GM12878 (cell line): ENCODE results near the gene TYW5. TPM values are rescaled to one million over a fixed set of nuclear protein-coding genes. Genes with fewer than 3 reads are reported as not detected.
A peak's percentile ranks its signal among the peaks of the same experiment; 100 is the strongest.

ENCODE experiments used
- ASH2L ChIP-seq: fragments of 300-600, 200-600 bp; sonication (generic); IDR thresholded peaks from 2 replicates; pipeline ENCODE4 v1.6.1; 2017; ENCODE audit warnings: low read depth, mild to moderate bottlenecking, borderline replicate concordance
- BHLHE40 ChIP-seq, 2 experiments: fragments of 450-650 bp in 1 of 2; IDR thresholded peaks; 2 replicates each; pipeline ENCODE4 v1.6.1; 2011 to 2017; ENCODE audit warnings: low read depth in 2 of 2, borderline replicate concordance in 1 of 2, improper control_type of control experiment in 1 of 2, low read length in 1 of 2, mild to moderate bottlenecking in 1 of 2
- DPF2 ChIP-seq: fragments of 450-650 bp; IDR thresholded peaks from 2 replicates; pipeline ENCODE4 v1.6.1; 2017; ENCODE audit warnings: mild to moderate bottlenecking
- EED ChIP-seq: sonication (generic); IDR thresholded peaks from 2 replicates; pipeline ENCODE4 v1.6.1; 2016; ENCODE audit warnings: antibody characterized with exemption, low read depth
- EGR1 ChIP-seq, 2 experiments: IDR thresholded peaks; 1 replicate in 1 of 2; 2 replicates in 1 of 2; pipeline ENCODE4 v1.6.1; 2011 to 2012; ENCODE audit warnings: low read depth in 2 of 2, low read length in 2 of 2, borderline replicate concordance in 1 of 2, mild to moderate bottlenecking in 1 of 2, moderate library complexity in 1 of 2
- GATAD2B ChIP-seq: fragments of 450-650 bp; conservative IDR thresholded peaks from 2 replicates; pipeline ENCODE4 v1.6.1; 2017; ENCODE audit warnings: low read depth, mild to moderate bottlenecking, moderate library complexity
- HSF1 ChIP-seq: fragments of 150-350 bp; IDR thresholded peaks from 2 replicates; pipeline ENCODE4 v1.6.1; 2014; ENCODE audit warnings: mild to moderate bottlenecking, low read depth, low read length
- IKZF1 ChIP-seq: fragments of 450-650 bp; conservative IDR thresholded peaks from 2 replicates; pipeline ENCODE4 v1.6.1; 2017; ENCODE audit warnings: antibody characterized with exemption, mild to moderate bottlenecking
- JUND ChIP-seq: IDR thresholded peaks from 2 replicates; pipeline ENCODE4 v1.6.1; 2012; ENCODE audit warnings: low read depth, mild to moderate bottlenecking, low read length, improper control_type of control experiment, moderate library complexity
- KLF5 ChIP-seq: fragments of 450-650 bp; IDR thresholded peaks from 2 replicates; pipeline ENCODE4 v1.6.1; 2014; ENCODE audit warnings: mild to moderate bottlenecking; ENCODE audit not compliant: partially characterized antibody
- MEF2A ChIP-seq: IDR thresholded peaks from 2 replicates; pipeline ENCODE4 v1.6.1; 2011; ENCODE audit warnings: low read depth, mild to moderate bottlenecking, low read length, moderate library complexity; ENCODE audit not compliant: insufficient read depth
- MXI1 ChIP-seq: fragments of 150-350 bp; IDR thresholded peaks from 2 replicates; pipeline ENCODE4 v1.6.1; 2011; ENCODE audit warnings: low read depth, mild to moderate bottlenecking, inconsistent platforms, low read length, improper control_type of control experiment
- NBN ChIP-seq: fragments of 450-650 bp; IDR thresholded peaks from 2 replicates; pipeline ENCODE4 v1.6.1; 2016
- NFYB ChIP-seq: IDR thresholded peaks from 2 replicates; pipeline ENCODE4 v1.6.1; 2011; ENCODE audit warnings: low read depth, mild to moderate bottlenecking, low read length, improper control_type of control experiment, moderate library complexity; ENCODE audit not compliant: insufficient read depth
- PML ChIP-seq: IDR thresholded peaks from 2 replicates; pipeline ENCODE4 v1.6.1; 2012; ENCODE audit warnings: low read length, inconsistent platforms
- POLR2A ChIP-seq: IDR thresholded peaks from 2 replicates; pipeline ENCODE4 v1.6.1; 2011; ENCODE audit warnings: low read depth, mild to moderate bottlenecking, low read length
- POU2F2 ChIP-seq: IDR thresholded peaks from 3 replicates; pipeline ENCODE4 v1.6.1; 2011; ENCODE audit warnings: low read depth, mild to moderate bottlenecking, low read length, borderline replicate concordance
- RB1 ChIP-seq: fragments of 450-650 bp; formaldehyde crosslinking; IDR thresholded peaks from 2 replicates; pipeline ENCODE4 v1.6.1; 2017; ENCODE audit warnings: mild to moderate bottlenecking, borderline replicate concordance
- RELA ChIP-seq: fragments of 450-650 bp; IDR thresholded peaks from 2 replicates; pipeline ENCODE4 v1.8.0; 2014; ENCODE audit warnings: borderline replicate concordance; ENCODE audit not compliant: partially characterized antibody
- SP1 ChIP-seq: IDR thresholded peaks from one replicate; pipeline ENCODE4 v1.6.1; 2011; ENCODE audit warnings: low read depth, low read length
- SREBF1 ChIP-seq: IDR thresholded peaks from 2 replicates; pipeline ENCODE4 v1.6.1; 2012; ENCODE audit warnings: mild to moderate bottlenecking, low read length
- SRF ChIP-seq, 2 experiments: IDR thresholded peaks; 2 replicates each; pipeline ENCODE4 v1.6.1; 2011; ENCODE audit warnings: low read depth in 2 of 2, low read length in 2 of 2, mild to moderate bottlenecking in 1 of 2, moderate library complexity in 1 of 2
- TARDBP ChIP-seq: IDR thresholded peaks from 2 replicates; pipeline ENCODE4 v1.6.1; 2016; ENCODE audit warnings: borderline replicate concordance
- TCF3 ChIP-seq: IDR thresholded peaks from 2 replicates; pipeline ENCODE4 v1.6.1; 2012; ENCODE audit warnings: low read depth, mild to moderate bottlenecking, low read length, borderline replicate concordance; ENCODE audit not compliant: insufficient read depth
- TCF7 ChIP-seq: IDR thresholded peaks from 2 replicates; pipeline ENCODE4 v1.6.1; 2014; ENCODE audit warnings: antibody characterized with exemption, borderline replicate concordance
- YBX1 ChIP-seq: fragments of 450-650 bp; IDR thresholded peaks from 2 replicates; pipeline ENCODE4 v1.6.1; 2016; ENCODE audit warnings: antibody characterized with exemption
- ZNF207 ChIP-seq: fragments of 450-650 bp; IDR thresholded peaks from 2 replicates; pipeline ENCODE4 v1.6.1; 2014; ENCODE audit warnings: antibody characterized with exemption, mild to moderate bottlenecking, borderline replicate concordance
- ZNF24 ChIP-seq: fragments of 450-650 bp; IDR thresholded peaks from 2 replicates; pipeline ENCODE4 v1.6.1; 2017; ENCODE audit warnings: antibody characterized with exemption, mild to moderate bottlenecking
- polyA plus RNA-seq, 11 experiments: library from polyadenylated mRNA; depleted of rRNA in 4 of 11; unstranded in 6 of 11; stranded (reverse) in 5 of 11; fragments of >200 nt; fragmentation: Nextera tagmentation in 4 of 11; fragmentation: Illumina TruSeq in 1 of 11; extraction: Ambion mirVana in 4 of 11; extraction: Trizol in 1 of 11; gene quantifications; 1 replicate in 1 of 11; 2 replicates in 10 of 11; pipeline versions ENCODE4 v1.2.1 to v1.2.3, GENCODE V29; 2011 to 2016; ENCODE audit warnings: inconsistent platforms in 2 of 11, missing spikeins in 2 of 11, low read depth in 1 of 11
- total RNA-seq, 4 experiments: library from RNA; depleted of rRNA in 3 of 4; stranded (reverse); fragments of >200 nt in 3 of 4; fragmentation: Illumina TruSeq in 1 of 4; extraction: Trizol in 1 of 4; gene quantifications; 2 replicates each; pipeline versions ENCODE4 v1.2.1 to v1.2.3, GENCODE V29; 2013 to 2021
- TF ChIP-seq, protein P1 (sequence below): IDR thresholded peaks from 2 replicates; pipeline ENCODE4 v1.6.1; 2012; ENCODE audit warnings: low read length, inconsistent platforms

The TYW5 gene
- total and polyA plus RNA-seq, 10 of the 15 experiments (the other 5 are each of a cell fraction or from before 2014, with no cell fraction given): 4.6 to 11.8 (median 7.4) TPM

DNA sequence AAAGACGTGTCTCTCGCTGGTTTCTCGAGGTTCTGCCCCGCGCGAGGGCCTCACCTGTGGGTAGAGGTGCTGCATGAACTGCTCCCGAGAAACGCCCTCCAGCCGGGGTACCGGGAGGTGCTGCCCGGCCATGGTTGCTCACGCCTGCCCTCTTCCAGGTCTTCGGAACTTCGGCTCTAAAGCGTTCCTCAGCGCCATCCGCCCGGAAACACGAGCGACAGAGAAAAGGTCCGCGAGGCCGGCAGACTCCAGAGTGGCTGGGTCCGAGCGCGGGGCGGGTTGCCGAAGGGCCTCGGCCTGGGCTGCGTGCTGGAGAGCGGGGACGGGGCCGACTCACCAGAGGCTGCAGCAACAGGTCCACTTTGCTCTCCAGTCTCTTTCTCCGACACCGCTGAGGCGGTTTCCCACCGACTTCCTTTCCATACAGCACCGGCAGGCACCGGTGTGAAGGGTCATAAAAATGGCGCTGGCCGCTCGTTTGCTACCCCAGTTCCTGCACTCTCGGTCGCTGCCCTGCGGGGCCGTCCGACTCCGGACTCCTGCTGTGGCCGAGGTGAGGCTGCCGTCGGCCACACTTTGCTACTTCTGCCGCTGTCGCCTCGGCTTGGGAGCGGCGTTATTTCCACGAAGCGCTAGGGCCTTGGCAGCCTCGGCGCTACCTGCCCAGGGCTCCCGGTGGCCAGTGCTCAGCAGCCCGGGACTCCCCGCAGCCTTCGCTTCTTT is at the start of gene TYW5, which contains the start of gene MAIP1 (continued):
- TF ChIP-seq HSF1 (0 out of 2 replicates have a peak, but pooled peaks have one; percentile 29), PML (peak; percentile 76; the same call in 1 of the 2 replicates), EGR1 (IDR thresholded peaks at IDR 0.05; ENCODE audit: borderline replicate concordance in 1 of 2, low read depth in 2 of 2, low read length in 2 of 2) (peak in 1 of 2 experiments; percentile 28; a peak in 1 of 3 replicates), BHLHE40 (IDR thresholded peaks at IDR 0.05; ENCODE audit: borderline replicate concordance in 1 of 2, low read depth in 2 of 2, low read length in 1 of 2) (peak; percentile 33 to 59; a peak in 2 of 4 replicates), YBX1 (no peak), DPF2 (peak; percentile 77; the same call in 1 of the 2 replicates), MEF2A (0 out of 2 replicates have a peak, but pooled peaks have one; percentile 16), TCF7 (peak; percentile 68; the same call in 1 of the 2 replicates), TARDBP (0 out of 2 replicates have a peak, but pooled peaks have one; percentile 33), NBN (peak; percentile 98), ZNF24 (no peak), TCF3 (peak; percentile 52; the same call in 1 of the 2 replicates), IKZF1 (peak; percentile 99), GATAD2B (peak; percentile 82), SRF (IDR thresholded peaks at IDR 0.05; ENCODE audit: low read depth in 2 of 2, low read length in 2 of 2) (0 out of 4 replicates have a peak, but pooled peaks of 1 of the 2 experiments have one; percentile 9), KLF5 (peak; percentile 96), RB1 (peak; percentile 99; the same call in 1 of the 2 replicates), MXI1 (peak; percentile 69), EED (peak; percentile 73), NFYB (0 out of 2 replicates have a peak, but pooled peaks have one; percentile 1), SREBF1 (peak; percentile 87), RELA (peak; percentile 63), POU2F2 (peak; percentile 60; the same call in 1 of the 3 replicates), POLR2A (peak; percentile 94), ZNF207 (peak; percentile 100), JUND (no peak), ASH2L (peak; percentile 99; the same call in 1 of the 2 replicates), SP1 (peak; percentile 40)
- TF ChIP-seq, protein P1, sequence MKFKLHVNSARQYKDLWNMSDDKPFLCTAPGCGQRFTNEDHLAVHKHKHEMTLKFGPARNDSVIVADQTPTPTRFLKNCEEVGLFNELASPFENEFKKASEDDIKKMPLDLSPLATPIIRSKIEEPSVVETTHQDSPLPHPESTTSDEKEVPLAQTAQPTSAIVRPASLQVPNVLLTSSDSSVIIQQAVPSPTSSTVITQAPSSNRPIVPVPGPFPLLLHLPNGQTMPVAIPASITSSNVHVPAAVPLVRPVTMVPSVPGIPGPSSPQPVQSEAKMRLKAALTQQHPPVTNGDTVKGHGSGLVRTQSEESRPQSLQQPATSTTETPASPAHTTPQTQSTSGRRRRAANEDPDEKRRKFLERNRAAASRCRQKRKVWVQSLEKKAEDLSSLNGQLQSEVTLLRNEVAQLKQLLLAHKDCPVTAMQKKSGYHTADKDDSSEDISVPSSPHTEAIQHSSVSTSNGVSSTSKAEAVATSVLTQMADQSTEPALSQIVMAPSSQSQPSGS: no peak
